D721Med (cell line): ENCODE data around the gene ZNF619.

Experiments
- DNase-seq: peaks from one replicate; pipeline ENCODE4 v3.0.0; 2011; ENCODE audit warnings: low spot score; ENCODE audit not compliant: insufficient read length
- FAIRE-seq: peaks from 2 replicates; lab custom pipeline; 2011; peaks lifted over from hg19 to GRCh38; lab: Jason Lieb, UNC
- CTCF ChIP-seq: IDR thresholded peaks from 2 replicates; pipeline ENCODE4 v1.5.1; 2012; ENCODE audit warnings: mild to moderate bottlenecking, control low read depth; ENCODE audit not compliant: insufficient read depth; ENCODE audit errors: missing control alignments

Gene ZNF619

DNA sequence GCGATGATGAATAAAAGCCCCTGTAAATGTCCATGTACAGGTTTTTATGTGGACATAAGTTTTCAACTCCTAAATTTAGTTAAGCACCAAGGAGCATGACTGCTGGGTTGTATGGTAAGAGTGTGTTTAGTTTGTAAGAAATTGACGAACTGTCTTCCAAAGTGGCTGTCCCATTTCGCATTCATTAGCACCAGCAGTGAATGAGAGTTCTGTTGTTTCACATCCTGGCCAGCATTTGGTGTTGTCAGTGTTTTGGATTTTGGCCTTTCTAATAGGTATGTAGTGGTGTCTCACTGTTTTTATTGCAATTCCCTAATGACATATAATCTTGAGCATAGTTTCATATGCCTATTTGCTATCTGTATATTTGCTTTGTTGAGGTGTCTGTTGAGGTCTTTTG is 51.5 kb downstream of the ZNF619 start:
- FAIRE-seq = no peak
- TF ChIP-seq CTCF = no peak
- no peak for DNase-seq

DNA sequence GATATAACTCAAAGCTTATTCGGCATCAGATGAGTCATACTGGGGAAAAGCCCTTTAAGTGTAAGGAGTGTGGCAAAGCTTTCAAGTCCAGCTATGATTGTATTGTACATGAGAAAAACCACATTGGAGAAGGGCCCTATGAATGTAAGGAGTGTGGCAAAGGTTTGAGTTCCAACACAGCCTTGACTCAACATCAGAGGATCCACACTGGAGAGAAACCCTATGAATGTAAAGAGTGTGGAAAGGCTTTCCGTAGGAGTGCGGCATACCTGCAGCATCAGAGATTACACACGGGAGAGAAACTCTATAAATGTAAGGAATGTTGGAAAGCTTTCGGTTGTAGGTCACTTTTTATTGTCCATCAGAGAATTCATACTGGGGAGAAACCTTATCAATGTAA is 55.3 kb downstream of the ZNF619 start:
- DNase-seq (no peak), FAIRE-seq (no peak)
- no peak for TF ChIP-seq CTCF

GRCh38 chr3:40534283-40534682 is 57.4 kb downstream of the ZNF619 start:
- DNase-seq (no peak), FAIRE-seq (no peak)

More at GRCh38 chr3:40534283-40534682, 57.4 kb downstream of the ZNF619 start:
- no peak for TF ChIP-seq CTCF
